DOHH2 (cell line): ENCODE measurements around the gene SIX2.

Source experiments
- CTCF ChIP-seq: fragments of 200-600 bp; sonication (generic); IDR thresholded peaks from one replicate; pipeline ENCODE4 v1.5.1; 2014; ENCODE audit warnings: antibody characterized with exemption, mild to moderate bottlenecking, low read depth, low read length; ENCODE audit not compliant: poor library complexity, severe bottlenecking
- EZH2phosphoT487 ChIP-seq: fragments of 200-600 bp; sonication (generic); IDR thresholded peaks from 2 replicates; pipeline ENCODE4 v1.6.1; 2017; ENCODE audit warnings: borderline replicate concordance, mild to moderate bottlenecking, antibody characterized with exemption, low read length, moderate library complexity, mixed read lengths

DNA sequence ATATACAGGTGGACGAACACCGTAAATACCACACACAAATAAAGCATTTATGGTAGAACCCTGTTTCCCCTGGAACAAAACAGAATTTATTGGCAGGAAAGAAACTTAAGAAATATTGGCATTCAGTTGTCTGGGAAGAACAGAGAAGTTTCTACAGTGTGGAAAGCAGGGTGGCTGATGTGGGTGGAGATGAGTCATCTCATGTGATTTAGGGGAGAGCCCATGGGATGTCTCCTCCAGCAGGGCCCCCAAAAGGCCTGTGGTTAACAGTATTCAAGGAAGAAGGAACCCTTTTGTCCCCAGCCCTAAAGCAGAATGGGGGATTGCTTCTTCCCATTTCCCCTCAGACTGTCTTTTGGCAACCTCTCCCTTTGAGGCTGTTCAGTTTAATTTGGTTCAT, 43.6 kb downstream of the SIX2 start:
- TF ChIP-seq CTCF (no peak), EZH2phosphoT487 (no peak)
